Gastroesophageal sphincter (tissue), 4 donors: ENCODE results near the gene CPEB3. TPM values are rescaled to one million over a fixed set of nuclear protein-coding genes. Genes with fewer than 3 reads are reported as not detected.
A peak's percentile ranks its signal among the peaks of the same experiment; 100 is the strongest.

ENCODE experiments used
- ATAC-seq: fragments of 150-250 bp; one replicate; pipeline ENCODE4 v1.9.1; 2016; ENCODE audit warnings: mild to moderate bottlenecking, moderate library complexity
- H3K27ac ChIP-seq, 4 donors: fragments of 200-600 bp; sonication (generic) in 3 of 4; 1 replicate in 3 of 4; 2 replicates in 1 of 4; pipeline ENCODE4 v1.5.1; 2016 to 2019
- H3K27me3 ChIP-seq: fragments of 200-600 bp; sonication (generic); one replicate; pipeline ENCODE4 v1.5.1; 2019
- H3K36me3 ChIP-seq, 2 donors: fragments of 200-600 bp; sonication (generic); one replicate each; pipeline ENCODE4 v1.5.1; 2019; ENCODE audit warnings: control low read depth in 1 of 2
- H3K4me1 ChIP-seq, 3 donors: fragments of 200-600 bp; sonication (generic); 1 replicate in 2 of 3; 2 replicates in 1 of 3; pipeline ENCODE4 v1.5.1; 2016 to 2019; ENCODE audit warnings: control low read depth in 2 of 3
- H3K4me3 ChIP-seq, 2 donors: fragments of 200-600 bp; sonication (generic); one replicate each; pipeline ENCODE4 v1.5.1; 2019; ENCODE audit warnings: mild to moderate bottlenecking in 1 of 2, moderate library complexity in 1 of 2
- H3K9me3 ChIP-seq, 3 donors: fragments of 200-600 bp; sonication (generic); one replicate each; pipeline ENCODE4 v1.5.1; 2017 to 2019; ENCODE audit warnings: control low read depth in 2 of 3
- CTCF ChIP-seq, 4 experiments: fragments of 200-600 bp in 2 of 4; fragments of 450-650 bp in 2 of 4; sonication (generic) in 1 of 4; IDR thresholded peaks; one replicate each; pipeline ENCODE4 v1.5.1; 2017 to 2019; ENCODE audit warnings: antibody characterized with exemption in 4 of 4, mild to moderate bottlenecking in 2 of 4, moderate library complexity in 2 of 4
- EP300 ChIP-seq: sonication (generic); formaldehyde crosslinking; IDR thresholded peaks from one replicate; pipeline ENCODE4 v1.6.1; 2017; ENCODE audit warnings: antibody characterized with exemption, mild to moderate bottlenecking
- POLR2A ChIP-seq, 2 donors: fragments of 450-650 bp; IDR thresholded peaks; one replicate each; pipeline ENCODE4 v1.6.1; 2017; ENCODE audit warnings: antibody characterized with exemption in 2 of 2, mild to moderate bottlenecking in 2 of 2, moderate library complexity in 1 of 2
- POLR2AphosphoS5 ChIP-seq: sonication (generic); formaldehyde crosslinking; IDR thresholded peaks from one replicate; pipeline ENCODE4 v1.6.1; 2017; ENCODE audit warnings: antibody characterized with exemption
- WGBS, 2 donors: methylation state at CpG; one replicate each; pipeline ENCODE4 v1.1.5; 2018; ENCODE audit warnings: low coverage in 1 of 2; 5-methylcytosine and 5-hydroxymethylcytosine counted together
- total RNA-seq, 4 donors: library from RNA; depleted of rRNA; stranded (reverse); fragments of >200 nt; gene quantifications; one replicate each; pipeline ENCODE4 v1.1.0, GENCODE V29; 2016

The CPEB3 gene
- total RNA-seq, 4 donors from 2014 or later: 4.7 to 11.8 (median 9.7) TPM

DNA sequence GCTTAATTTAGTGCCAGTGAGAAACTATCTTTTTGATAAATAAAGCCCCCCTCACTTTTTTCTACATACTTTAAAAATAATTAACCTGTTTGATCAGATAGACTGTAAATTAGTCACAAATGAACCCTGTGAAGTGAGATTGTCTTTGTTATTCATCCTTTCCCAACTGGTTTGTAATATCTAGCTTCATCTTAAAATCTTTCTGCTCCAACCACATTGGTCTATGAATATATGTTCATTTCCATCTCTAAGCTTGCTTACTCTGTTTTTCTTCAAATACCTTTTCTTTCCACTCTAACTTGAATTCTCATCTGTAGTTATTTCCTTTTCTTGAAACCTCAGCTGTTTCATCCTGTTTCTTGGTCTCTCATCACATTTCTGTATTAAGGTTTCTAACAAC is 12.2 kb upstream of the CPEB3 start:
- no peaks in the 10 kb centered on the region for H3K9me3 ChIP-seq
- no peak for ATAC-seq
- H3K4me3 ChIP-seq: no peak overlapping the region
- peaks cover 0 to 18% of the 10 kb centered on the region in 2 donors for H3K36me3 ChIP-seq
- H3K27ac ChIP-seq: no peak overlapping the region
- TF ChIP-seq CTCF (IDR thresholded peaks at IDR 0.05) (no peak), POLR2A (IDR thresholded peaks at IDR 0.05) (no peak), EP300 (no peak), POLR2AphosphoS5 (no peak)
- no peaks in the 10 kb centered on the region for H3K27me3 ChIP-seq
- H3K4me1 ChIP-seq: peaks cover 0 to 19% (median 0%) of the 10 kb centered on the region in 3 donors

- Histone ChIP-seq H3K4me1 (peaks cover 0 to 44% (median 0%) of the 10 kb centered on the region in 3 donors), H3K9me3 (no peaks in the 10 kb centered on the region), H3K36me3 (peaks cover 0 to 29% of the 10 kb centered on the region in 2 donors), H3K27ac (no peak overlapping the region), H3K27me3 (no peaks in the 10 kb centered on the region), H3K4me3 (no peak overlapping the region)
- 89 to 90% methylated on average over 2 to 6 of the region's 6 CpGs for WGBS, 2 donors
- ATAC-seq: no peak
- no peak for TF ChIP-seq POLR2AphosphoS5
- no peak for TF ChIP-seq EP300
- TF ChIP-seq POLR2A (IDR thresholded peaks at IDR 0.05): no peak
- no peak for TF ChIP-seq CTCF (IDR thresholded peaks at IDR 0.05)
Measured at GRCh38 chr10:92298487-92298886, 7.6 kb upstream of the CPEB3 start.

GRCh38 chr10:92291921-92292845 is 1.3 kb upstream of the CPEB3 start:
- Histone ChIP-seq H3K4me1 (peaks cover 0 to 46% (median 0%) of the 10 kb centered on the region in 3 donors), H3K27ac (peak overlapping the region; percentile 88 to 98 (median 96)), H3K9me3 (no peaks in the 10 kb centered on the region), H3K36me3 (peaks cover 0 to 12% of the 10 kb centered on the region in 2 donors), H3K27me3 (no peaks in the 10 kb centered on the region), H3K4me3 (peak overlapping the region; percentile 94 to 97)
- no peak for ATAC-seq
- peak; percentile 16 to 64 (median 50) for TF ChIP-seq CTCF (IDR thresholded peaks at IDR 0.05)
- no peak for TF ChIP-seq POLR2A (IDR thresholded peaks at IDR 0.05)
- no peak for TF ChIP-seq EP300
- 0% methylated on average over 1 to 10 of the region's 17 CpGs for WGBS, 2 donors

- Histone ChIP-seq H3K27me3 (no peaks in the 10 kb centered on the region), H3K36me3 (peaks cover 0 to 12% of the 10 kb centered on the region in 2 donors), H3K4me3 (peak overlapping the region; percentile 94 to 97), H3K4me1 (peaks cover 0 to 44% (median 0%) of the 10 kb centered on the region in 3 donors), H3K9me3 (no peaks in the 10 kb centered on the region), H3K27ac (peak overlapping the region; percentile 88 to 98 (median 96))
- no CpG with 5 or more reads among the region's 10 CpGs for WGBS, 2 donors
- no peak for ATAC-seq
- TF ChIP-seq EP300 (no peak), POLR2AphosphoS5 (no peak), POLR2A (IDR thresholded peaks at IDR 0.05) (no peak), CTCF (IDR thresholded peaks at IDR 0.05) (no peak)
Measured at GRCh38 chr10:92291616-92291865, 663 bp upstream of the CPEB3 start.
